ENCODE results near the gene STXBP3. TPM values are rescaled to one million over a fixed set of nuclear protein-coding genes. Genes with fewer than 3 reads are reported as not detected.

Gene STXBP3
- polyA plus RNA-seq, 1 donor from 2014 or later, result 29.6 TPM

GRCh38 chr1:108716437-108717230 is 29.8 kb upstream of the STXBP3 start:
- Histone ChIP-seq H3K27me3 (ENCODE audit: insufficient read depth, low read depth, low read length) (no peaks in the 10 kb centered on the region), H3K9me3 (ENCODE audit: low read length) (no peaks in the 10 kb centered on the region), H3K9me2 (ENCODE audit: insufficient read depth, low read length) (no peaks in the 10 kb centered on the region), H3K9ac (ENCODE audit: low read length) (no peak overlapping the region), H4K20me1 (ENCODE audit: insufficient read depth) (no peaks in the 10 kb centered on the region), H3K27ac (ENCODE audit: low read length) (no peak overlapping the region), H3K4me3 (ENCODE audit: low read length) (no peak overlapping the region), H3K4me2 (ENCODE audit: low read length) (no peak overlapping the region), H3F3A (ENCODE audit: insufficient read depth, low read length, poor library complexity, severe bottlenecking) (no peaks in the 10 kb centered on the region), H3K79me2 (replicated peaks; ENCODE audit: insufficient read depth, low read length) (no peaks in the 10 kb centered on the region), H3K36me3 (ENCODE audit: insufficient read depth, low read length) (no peaks in the 10 kb centered on the region), H2AFZ (ENCODE audit: low read depth, low read length) (no peak overlapping the region)
- no peak for TF ChIP-seq SMC3 (conservative IDR thresholded peaks at IDR 0.05; ENCODE audit: poor library complexity)
- TF ChIP-seq TAF1 (IDR thresholded peaks at IDR 0.05; ENCODE audit: low read depth), result no peak
- no peak for TF ChIP-seq RAD21 (conservative IDR thresholded peaks at IDR 0.05)
- no peak for TF ChIP-seq POLR2AphosphoS5 (IDR thresholded peaks at IDR 0.05)
- TF ChIP-seq CTCF (IDR thresholded peaks at IDR 0.05; ENCODE audit: poor library complexity, severe bottlenecking), result no peak
- no peak for TF ChIP-seq MXI1 (conservative IDR thresholded peaks at IDR 0.05; ENCODE audit: poor library complexity, severe bottlenecking)
- no peak for TF ChIP-seq EZH2 (IDR thresholded peaks at IDR 0.05; ENCODE audit: borderline replicate concordance, insufficient read depth, low read length, poor library complexity, severe bottlenecking)
- TF ChIP-seq EP300 (conservative IDR thresholded peaks at IDR 0.05; ENCODE audit: poor library complexity, severe bottlenecking), result no peak
- TF ChIP-seq REST (IDR thresholded peaks at IDR 0.05; ENCODE audit: borderline replicate concordance), result no peak

- Histone ChIP-seq H3K9ac (ENCODE audit: low read length) (no peak overlapping the region), H3K27ac (ENCODE audit: low read length) (no peak overlapping the region), H3K36me3 (ENCODE audit: insufficient read depth, low read length) (no peaks in the 10 kb centered on the region), H4K20me1 (ENCODE audit: insufficient read depth) (no peaks in the 10 kb centered on the region), H3K4me3 (ENCODE audit: low read length) (no peak overlapping the region), H3K4me2 (ENCODE audit: low read length) (no peak overlapping the region), H2AFZ (ENCODE audit: low read depth, low read length) (no peak overlapping the region), H3F3A (ENCODE audit: insufficient read depth, low read length, poor library complexity, severe bottlenecking) (no peaks in the 10 kb centered on the region), H3K79me2 (replicated peaks; ENCODE audit: insufficient read depth, low read length) (no peaks in the 10 kb centered on the region), H3K27me3 (ENCODE audit: insufficient read depth, low read depth, low read length) (no peaks in the 10 kb centered on the region), H3K9me3 (ENCODE audit: low read length) (no peaks in the 10 kb centered on the region), H3K9me2 (ENCODE audit: insufficient read depth, low read length) (no peaks in the 10 kb centered on the region)
- TF ChIP-seq REST (IDR thresholded peaks at IDR 0.05; ENCODE audit: borderline replicate concordance) (no peak), POLR2AphosphoS5 (IDR thresholded peaks at IDR 0.05) (no peak), TAF1 (IDR thresholded peaks at IDR 0.05; ENCODE audit: low read depth) (no peak), EZH2 (IDR thresholded peaks at IDR 0.05; ENCODE audit: borderline replicate concordance, insufficient read depth, low read length, poor library complexity, severe bottlenecking) (no peak), CTCF (IDR thresholded peaks at IDR 0.05; ENCODE audit: poor library complexity, severe bottlenecking) (no peak), EP300 (conservative IDR thresholded peaks at IDR 0.05; ENCODE audit: poor library complexity, severe bottlenecking) (no peak), MXI1 (conservative IDR thresholded peaks at IDR 0.05; ENCODE audit: poor library complexity, severe bottlenecking) (no peak), SMC3 (conservative IDR thresholded peaks at IDR 0.05; ENCODE audit: poor library complexity) (no peak), RAD21 (conservative IDR thresholded peaks at IDR 0.05) (no peak)
Observed at GRCh38 chr1:108717774-108718316, 28.6 kb upstream of the STXBP3 start.

All from neural cell (in vitro differentiated cells).